Common myeloid progenitor, CD34-positive (primary cell): ENCODE measurements around the gene CPT1A.
"Not testable (repeated sequence)": the region's sequence is repeated elsewhere in the genome, so short reads cannot be mapped to it uniquely, and the experiment has no call there.

Experiments used
- CTCF ChIA-PET: fragments of 350-600 bp; sonication (Branson Sonifier 250); formaldehyde crosslinking; loops from one replicate; lab custom pipeline; 2021; ENCODE audit warnings: antibody characterized with exemption; lab: Charles Lee
- POLR2A ChIA-PET: fragments of 350-600 bp; sonication (Branson Sonifier 250); formaldehyde crosslinking; loops from one replicate; lab custom pipeline; 2021; ENCODE audit warnings: antibody characterized with exemption; lab: Charles Lee
- DNase-seq, 3 donors: peaks; one replicate each; pipeline versions ENCODE4 v3.0.0 to v3.0.0-alpha.2; 2013
- H3K27ac ChIP-seq, 2 experiments: 1 replicate in 1 of 2; 2 replicates in 1 of 2; pipeline ENCODE4 v1.7.0; 2013; ENCODE audit warnings: inconsistent platforms in 2 of 2, low read length in 2 of 2, mild to moderate bottlenecking in 2 of 2, low read depth in 1 of 2, moderate library complexity in 1 of 2; ENCODE audit not compliant: severe bottlenecking in 2 of 2, insufficient read depth in 1 of 2, poor library complexity in 1 of 2
- H3K27me3 ChIP-seq, 5 experiments: replicated peaks in 2 of 5; 1 replicate in 3 of 5; 2 replicates in 2 of 5; pipeline versions ENCODE4 v1.6.1 to v1.7.0; 2013; ENCODE audit warnings: low read length in 4 of 5, mild to moderate bottlenecking in 2 of 5, moderate library complexity in 2 of 5, inconsistent platforms in 1 of 5; ENCODE audit not compliant: insufficient read depth in 5 of 5, control insufficient read depth in 4 of 5
- H3K36me3 ChIP-seq, 4 experiments: 1 replicate in 2 of 4; 2 replicates in 2 of 4; pipeline versions ENCODE4 v1.6.1 to v1.7.0; 2013; ENCODE audit warnings: low read length in 3 of 4, control low read depth in 1 of 4, mild to moderate bottlenecking in 1 of 4; ENCODE audit not compliant: control insufficient read depth in 4 of 4, insufficient read depth in 4 of 4
- H3K4me1 ChIP-seq, 4 experiments: 1 replicate in 3 of 4; 2 replicates in 1 of 4; pipeline versions ENCODE4 v1.6.1 to v1.7.1; 2013; ENCODE audit warnings: low read length in 3 of 4, mild to moderate bottlenecking in 3 of 4, control low read depth in 1 of 4, inconsistent platforms in 1 of 4, moderate library complexity in 1 of 4; ENCODE audit not compliant: control insufficient read depth in 4 of 4, insufficient read depth in 4 of 4; ENCODE audit errors: control extremely low read depth in 1 of 4
- H3K4me3 ChIP-seq, 7 experiments: 1 replicate in 4 of 7; 2 replicates in 3 of 7; pipeline versions ENCODE4 v1.5.1 to v1.7.0; 2013; ENCODE audit warnings: mild to moderate bottlenecking in 7 of 7, low read length in 6 of 7, moderate library complexity in 6 of 7, inconsistent platforms in 2 of 7, low read depth in 2 of 7, control low read depth in 1 of 7; ENCODE audit not compliant: insufficient read depth in 4 of 7, control insufficient read depth in 1 of 7; ENCODE audit errors: extremely low read depth in 1 of 7
- H3K9me3 ChIP-seq, 5 experiments: 1 replicate in 4 of 5; 2 replicates in 1 of 5; pipeline versions ENCODE4 v1.6.1 to v1.7.1; 2013; ENCODE audit warnings: low read length in 4 of 5, mild to moderate bottlenecking in 2 of 5, inconsistent platforms in 1 of 5, low read depth in 1 of 5, moderate library complexity in 1 of 5; ENCODE audit not compliant: control insufficient read depth in 4 of 5, insufficient read depth in 2 of 5; ENCODE audit errors: control extremely low read depth in 1 of 5
- WGBS: methylation state at CpG from one replicate; pipeline ENCODE4 v1.1.5; 2013; ENCODE audit not compliant: insufficient coverage; 5-methylcytosine and 5-hydroxymethylcytosine counted together

Gene CPT1A

DNA sequence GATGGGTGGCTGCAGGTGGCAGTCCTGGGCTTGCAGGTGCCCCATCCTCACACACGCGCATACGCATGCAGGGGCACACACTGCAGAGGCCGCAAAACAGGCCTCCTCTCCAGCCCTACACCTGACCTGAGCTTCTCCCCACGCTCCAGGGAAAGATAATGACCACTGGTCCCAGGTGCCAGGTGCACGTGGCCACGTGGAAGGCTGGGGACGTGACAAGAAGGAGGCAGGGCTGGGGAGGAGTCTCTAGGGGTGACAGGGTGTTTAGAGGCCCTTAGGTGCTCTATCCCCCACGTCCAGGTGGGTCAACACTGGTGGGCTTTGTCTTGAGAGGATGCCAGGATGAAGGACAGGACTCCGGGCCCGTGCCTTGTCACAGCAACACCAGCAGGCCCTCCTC is 23.5 kb upstream of the CPT1A start:
- ChIA-PET CTCF (no interaction called here), POLR2A (no interaction called here)
- no peak for DNase-seq
- Histone ChIP-seq H3K4me3 (no peak overlapping the region), H3K9me3 (peaks cover 2 to 5% (median 4%) of the 10 kb centered on the region in 5 experiments), H3K36me3 (no peaks in the 10 kb centered on the region), H3K27me3 (no peaks in the 10 kb centered on the region), H3K27ac (no peak overlapping the region), H3K4me1 (peaks cover 0 to 17% (median 11%) of the 10 kb centered on the region in 4 experiments)
- WGBS: 98% methylated on average over 9 of the region's 11 CpGs

DNA sequence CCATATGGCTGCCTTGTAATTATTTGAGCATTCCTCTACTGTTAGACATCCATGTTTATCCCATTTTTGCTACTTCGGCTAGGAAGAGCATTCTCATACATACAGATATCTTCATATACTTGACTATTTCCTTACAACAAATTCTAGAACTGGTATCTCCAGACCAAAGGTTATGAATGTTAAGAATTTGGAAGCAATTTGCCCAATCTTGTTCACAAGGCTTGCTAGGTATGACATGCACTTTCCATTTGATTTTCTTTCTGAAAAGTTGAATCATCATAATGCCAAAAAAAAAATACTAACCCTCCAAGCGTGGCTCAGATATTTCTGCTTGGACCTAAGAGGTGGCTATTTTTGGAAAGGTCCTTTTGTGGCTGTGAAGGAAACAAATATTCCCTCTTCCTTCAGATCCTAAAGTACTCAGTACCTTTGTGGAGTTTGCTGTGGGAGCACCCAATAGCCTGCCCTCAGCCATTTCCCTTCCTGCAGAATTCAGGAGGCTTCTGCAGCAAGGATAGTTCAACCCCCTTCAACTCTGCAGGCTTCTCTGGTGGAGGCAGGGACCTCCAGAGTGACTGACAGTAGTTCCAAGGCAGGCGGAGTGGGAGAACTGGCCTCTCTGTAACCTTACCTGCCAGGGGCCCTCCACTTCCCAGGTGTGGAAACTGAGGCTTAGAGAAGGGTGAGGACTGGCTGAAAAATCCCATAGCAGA is 22.0 kb upstream of the CPT1A start:
- ChIA-PET CTCF (no interaction called here), POLR2A (no interaction called here)
- H3K4me3 ChIP-seq: no peak overlapping the region
- peaks cover 0 to 3% (median 0%) of the 10 kb centered on the region in 4 experiments for H3K4me1 ChIP-seq
- no peaks in the 10 kb centered on the region for H3K36me3 ChIP-seq
- no peak overlapping the region for H3K27ac ChIP-seq
- WGBS: 100% methylated on average over 1 of the region's 3 CpGs
- H3K9me3 ChIP-seq: peaks cover 2 to 5% (median 4%) of the 10 kb centered on the region in 5 experiments
- H3K27me3 ChIP-seq: no peaks in the 10 kb centered on the region
- DNase-seq: no peak

DNA sequence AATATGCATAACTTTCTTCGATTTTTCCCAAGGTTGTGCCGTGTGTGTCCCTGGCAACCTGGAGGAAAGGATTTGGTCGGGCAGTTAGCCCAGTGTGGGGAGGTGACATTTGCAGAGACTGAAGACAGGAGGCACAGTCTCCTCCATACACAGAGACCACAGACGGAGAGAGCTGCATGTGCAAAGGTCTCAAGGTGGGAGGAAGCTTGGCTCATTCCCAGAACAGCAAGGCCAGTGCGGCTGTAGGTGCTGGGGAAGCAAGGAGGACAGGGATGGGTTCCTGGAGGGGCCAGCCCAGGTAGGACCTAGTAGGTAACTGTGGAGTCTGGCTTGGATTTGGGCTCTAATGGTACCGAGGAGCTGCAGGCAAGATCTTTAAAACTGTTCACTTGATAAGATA is 20.7 kb upstream of the CPT1A start:
- no peaks in the 10 kb centered on the region for H3K27me3 ChIP-seq
- H3K4me1 ChIP-seq: no peaks in the 10 kb centered on the region
- H3K9me3 ChIP-seq: peaks cover 2 to 5% (median 4%) of the 10 kb centered on the region in 5 experiments
- ChIA-PET POLR2A (no interaction called here), CTCF (no interaction called here)
- no peak overlapping the region for H3K4me3 ChIP-seq
- no peak for DNase-seq
- no peak overlapping the region for H3K27ac ChIP-seq
- no peaks in the 10 kb centered on the region for H3K36me3 ChIP-seq
- WGBS: 78% methylated on average over 5 of the region's 6 CpGs

DNA sequence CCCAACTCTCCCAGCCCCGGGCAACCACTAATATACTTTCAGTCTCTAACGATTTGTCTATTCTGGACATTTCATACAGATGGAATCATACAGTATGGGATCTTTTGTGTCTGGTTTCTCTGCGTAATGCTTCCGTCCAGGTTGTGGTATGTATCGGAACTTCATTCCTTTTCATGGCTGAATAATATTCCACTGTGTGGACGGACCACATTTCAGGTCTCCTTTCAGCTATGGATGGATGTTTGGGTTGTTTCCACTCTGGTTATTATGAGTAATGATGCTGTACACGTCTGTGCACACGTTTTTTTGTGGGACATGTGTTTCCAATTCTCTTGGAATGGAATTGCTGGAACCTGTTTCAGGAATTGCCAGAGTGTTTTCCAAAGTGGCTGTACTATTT is 17.4 kb upstream of the CPT1A start:
- peaks cover 0 to 5% (median 0%) of the 10 kb centered on the region in 5 experiments for H3K27me3 ChIP-seq
- 90% methylated on average over 7 of the region's 8 CpGs for WGBS
- no peak overlapping the region for H3K4me3 ChIP-seq
- ChIA-PET POLR2A (no interaction called here), CTCF (interaction anchor here (1.5 kb wide), 1 partner anchor 10 kb away, joined by 4 read pairs; no protein-coding TSS in a partner anchor)
- H3K4me1 ChIP-seq: peaks cover 0 to 16% (median 13%) of the 10 kb centered on the region in 4 experiments
- no peak overlapping the region for H3K27ac ChIP-seq
- peaks cover 2 to 4% (median 4%) of the 10 kb centered on the region in 5 experiments for H3K9me3 ChIP-seq
- DNase-seq: no peak
- no peaks in the 10 kb centered on the region for H3K36me3 ChIP-seq

DNA sequence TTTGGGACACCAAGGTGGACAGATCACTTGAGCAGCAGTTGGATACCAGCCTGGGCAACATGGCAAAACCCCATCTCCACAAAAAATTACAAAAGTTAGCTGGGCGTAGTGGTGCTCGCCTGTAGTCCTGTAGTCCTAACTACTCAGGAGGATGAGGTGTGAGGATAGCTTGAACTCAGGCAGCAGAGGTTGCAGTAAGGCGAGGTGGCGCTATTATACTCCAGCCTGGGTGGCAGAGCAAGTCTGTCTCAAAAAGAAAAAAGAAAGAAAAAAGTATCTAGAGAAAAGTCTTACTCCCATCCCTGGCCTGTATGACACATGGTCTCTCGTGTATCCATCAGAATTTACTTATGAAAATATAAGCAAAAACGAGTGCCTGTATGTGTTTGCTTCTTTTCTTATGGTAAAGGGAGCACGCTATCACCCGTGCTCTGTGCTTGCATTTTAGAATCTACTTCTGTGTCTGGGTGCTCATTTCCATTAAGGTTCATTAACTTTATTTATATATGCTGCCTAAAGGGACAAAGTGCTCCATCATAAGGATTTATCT is 15.4 kb upstream of the CPT1A start:
- ChIA-PET CTCF (no interaction called here), POLR2A (no interaction called here)
- Histone ChIP-seq H3K9me3 (no peaks in the 10 kb centered on the region), H3K4me1 (peaks cover 0 to 17% (median 15%) of the 10 kb centered on the region in 4 experiments), H3K36me3 (no peaks in the 10 kb centered on the region), H3K4me3 (no peak overlapping the region), H3K27me3 (peaks cover 0 to 7% (median 0%) of the 10 kb centered on the region in 5 experiments), H3K27ac (no peak overlapping the region)
- 90% methylated on average over 2 of the region's 8 CpGs for WGBS
- no peak for DNase-seq

DNA sequence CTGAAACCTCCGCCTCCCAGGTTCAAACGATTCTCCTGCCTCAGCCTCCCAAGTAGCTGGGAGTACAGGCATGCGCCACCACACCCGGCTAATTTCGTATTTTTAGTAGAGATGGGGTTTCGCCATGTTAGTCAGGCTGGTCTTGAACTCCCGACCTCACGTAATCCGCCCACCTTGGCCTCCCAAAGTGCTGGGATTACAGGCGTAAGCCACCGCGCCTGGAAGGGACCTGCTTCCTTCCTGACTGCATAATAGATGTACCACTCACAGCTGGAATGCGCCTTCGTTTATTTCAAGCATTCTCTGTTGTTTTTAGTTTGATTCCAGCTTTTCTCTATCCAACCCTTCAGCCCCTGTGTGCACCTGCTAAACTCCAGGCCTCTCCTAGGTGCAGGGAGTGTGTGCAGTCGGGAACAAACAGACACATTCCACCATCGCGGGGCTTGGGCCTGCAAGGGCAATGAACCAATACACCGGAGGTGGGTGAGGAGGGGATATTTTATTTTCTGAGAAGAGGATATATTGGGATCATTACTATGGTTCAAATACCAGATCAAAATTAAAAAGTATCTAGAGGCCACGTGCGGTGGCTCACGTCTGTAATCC is 14.8 kb upstream of the CPT1A start:
- H3K27me3 ChIP-seq, H3K9me3 ChIP-seq, DNase-seq, POLR2A ChIA-PET, H3K4me3 ChIP-seq, CTCF ChIA-PET, H3K36me3 ChIP-seq, H3K27ac ChIP-seq: not testable (repeated sequence)
- 90% methylated on average over 18 of the region's 21 CpGs for WGBS
- peaks cover 0 to 17% (median 15%) of the 10 kb centered on the region in 4 experiments for H3K4me1 ChIP-seq
